HG02970 (cell line): ENCODE data around the gene USP13.
A peak's percentile ranks its signal among the peaks of the same experiment; 100 is the strongest.
"Not testable (repeated sequence)": the region's sequence is repeated elsewhere in the genome, so short reads cannot be mapped to it uniquely, and the experiment has no call there.

Source experiments
- ATAC-seq: cut with Tn5 transposase; IDR thresholded peaks from one replicate; pipeline ENCODE4 v1.9.1; 2021; ENCODE audit warnings: mild to moderate bottlenecking, moderate library complexity, moderate number of reproducible peaks; ENCODE audit not compliant: unreplicated experiment, low FRiP score

Gene USP13

GRCh38 chr3:179653096-179653797 lies 407 bp downstream of the USP13 start:
- peak; percentile 48 for ATAC-seq

- no peak for ATAC-seq
These were observed 2.4 kb downstream of the USP13 start for GRCh38 chr3:179655236-179655635.

- ATAC-seq = no peak
These were observed 5.8 kb downstream of the USP13 start for GRCh38 chr3:179658606-179659005.

- no peak for ATAC-seq
These were observed 8.0 kb downstream of the USP13 start for GRCh38 chr3:179660872-179661271.

- no peak for ATAC-seq
These were observed 8.9 kb downstream of the USP13 start for GRCh38 chr3:179661777-179662176.

- ATAC-seq = no peak
These were observed 10.3 kb downstream of the USP13 start for GRCh38 chr3:179663093-179663492.

- ATAC-seq = no peak
These were observed 13.2 kb downstream of the USP13 start for GRCh38 chr3:179666030-179666429.

GRCh38 chr3:179666436-179667035 lies 13.7 kb downstream of the USP13 start:
- no peak for ATAC-seq

GRCh38 chr3:179668429-179668828 lies 15.6 kb downstream of the USP13 start:
- ATAC-seq = no peak

- ATAC-seq = no peak
These were observed 17.5 kb downstream of the USP13 start for GRCh38 chr3:179670311-179670710.

GRCh38 chr3:179671309-179671708 lies 18.5 kb downstream of the USP13 start:
- ATAC-seq = no peak

- no peak for ATAC-seq
These were observed 19.0 kb downstream of the USP13 start for GRCh38 chr3:179671747-179672242.

GRCh38 chr3:179672918-179673317 lies 20.1 kb downstream of the USP13 start:
- no peak for ATAC-seq

GRCh38 chr3:179673523-179673922 lies 20.7 kb downstream of the USP13 start:
- ATAC-seq = no peak

- ATAC-seq = no peak
These were observed 23.2 kb downstream of the USP13 start for GRCh38 chr3:179676081-179676480.

GRCh38 chr3:179677884-179678283 lies 25.0 kb downstream of the USP13 start:
- no peak for ATAC-seq

- no peak for ATAC-seq
These were observed 28.8 kb downstream of the USP13 start for GRCh38 chr3:179681492-179682263.

GRCh38 chr3:179682426-179683080 lies 29.7 kb downstream of the USP13 start:
- ATAC-seq = no peak

- ATAC-seq = not testable (repeated sequence)
These were observed 30.4 kb downstream of the USP13 start for GRCh38 chr3:179683286-179683685.

GRCh38 chr3:179687967-179688535 lies 35.2 kb downstream of the USP13 start:
- no peak for ATAC-seq
